Small intestine (tissue), 7 donors: Measurements from ENCODE around the gene SART1. TPM values are rescaled to one million over a fixed set of nuclear protein-coding genes. Genes with fewer than 3 reads are reported as not detected.

ENCODE experiments used
- DNase-seq, 2 donors: peaks; one replicate each; pipeline versions ENCODE4 v3.0.0 to v3.0.0-alpha.2; 2013
- FAIRE-seq: peaks from 2 replicates; lab custom pipeline; 2012; peaks lifted over from hg19 to GRCh38; lab: Jason Lieb, UNC
- H3K27ac ChIP-seq, 3 donors: one replicate each; pipeline ENCODE4 v1.5.1; 2013; ENCODE audit warnings: low read length in 2 of 3, mild to moderate bottlenecking in 2 of 3, control low read depth in 1 of 3, inconsistent platforms in 1 of 3, low read depth in 1 of 3, moderate library complexity in 1 of 3
- H3K27me3 ChIP-seq, 3 donors: one replicate each; pipeline ENCODE4 v1.6.1; 2013; ENCODE audit warnings: low read length in 3 of 3, inconsistent platforms in 1 of 3; ENCODE audit not compliant: control insufficient read depth in 3 of 3, insufficient read depth in 3 of 3
- H3K36me3 ChIP-seq, 3 donors: one replicate each; pipeline ENCODE4 v1.6.1; 2013; ENCODE audit warnings: low read length in 3 of 3, inconsistent platforms in 1 of 3, low read depth in 1 of 3, mild to moderate bottlenecking in 1 of 3, moderate library complexity in 1 of 3; ENCODE audit not compliant: control insufficient read depth in 3 of 3, insufficient read depth in 2 of 3
- H3K4me1 ChIP-seq, 3 donors: one replicate each; pipeline ENCODE4 v1.6.1; 2013; ENCODE audit warnings: low read length in 2 of 3, inconsistent platforms in 1 of 3, low read depth in 1 of 3, mild to moderate bottlenecking in 1 of 3, moderate library complexity in 1 of 3; ENCODE audit not compliant: control insufficient read depth in 3 of 3, insufficient read depth in 2 of 3
- H3K4me3 ChIP-seq, 3 donors: one replicate each; pipeline ENCODE4 v1.5.1; 2013; ENCODE audit warnings: low read length in 3 of 3, control low read depth in 1 of 3, inconsistent platforms in 1 of 3, low read depth in 1 of 3, mild to moderate bottlenecking in 1 of 3, moderate library complexity in 1 of 3
- H3K9me3 ChIP-seq, 2 donors: one replicate each; pipeline ENCODE4 v1.6.1; 2013; ENCODE audit warnings: low read depth in 1 of 2, low read length in 1 of 2; ENCODE audit not compliant: control insufficient read depth in 2 of 2, insufficient read depth in 1 of 2
- WGBS, 3 donors: extraction: QIAGEN DNeasy Blood & Tissue Kit; methylation state at CpG; one replicate each; pipeline ENCODE4 v1.1.7; 2013; 5-methylcytosine and 5-hydroxymethylcytosine counted together
- polyA plus RNA-seq, 4 donors: library from polyadenylated mRNA; stranded (reverse) in 3 of 4; unstranded in 1 of 4; fragments of 200-250 nt in 3 of 4; fragments of 120-200 nt in 1 of 4; gene quantifications; one replicate each; pipeline versions ENCODE4 v1.2.1 to v1.2.3, GENCODE V29; 2013
- donor health status: healthy with polysubstance abuse.
- donor health status: control.
- donor health status: control.
- donor health status: Bipolar disorder and iron deficiency.
- donor health status: healthy.

SART1 gene
- polyA plus RNA-seq, 4 donors, result 39.3 to 95.9 (median 52.9) TPM

GRCh38 chr11:65925397-65925796 lies 36.1 kb upstream of the SART1 start:
- no peak overlapping the region for H3K4me3 ChIP-seq
- DNase-seq, result no peak
- FAIRE-seq, result no peak
- H3K27ac ChIP-seq, result no peak overlapping the region
- H3K27me3 ChIP-seq, result no peaks in the 10 kb centered on the region
- H3K9me3 ChIP-seq, result no peaks in the 10 kb centered on the region
- peaks cover 0 to 32% (median 3%) of the 10 kb centered on the region in 3 donors for H3K36me3 ChIP-seq
- WGBS, 3 donors, result 45 to 75% (median 64%) methylated on average over 2 of the region's 2 CpGs
- peaks cover 0 to 6% (median 4%) of the 10 kb centered on the region in 3 donors for H3K4me1 ChIP-seq

GRCh38 chr11:65927904-65928397 lies 33.6 kb upstream of the SART1 start:
- no peaks in the 10 kb centered on the region for H3K4me1 ChIP-seq
- FAIRE-seq (no peak), DNase-seq (peak in 1 of 2 donors; percentile 71)
- H3K4me3 ChIP-seq, result no peak overlapping the region
- peak overlapping the region in 2 of 3 donors; percentile 69 to 83 for H3K27ac ChIP-seq
- H3K9me3 ChIP-seq, result peaks cover 0 to 4% of the 10 kb centered on the region in 2 donors
- peaks cover 0 to 12% (median 0%) of the 10 kb centered on the region in 3 donors for H3K27me3 ChIP-seq
- peaks cover 0 to 10% (median 0%) of the 10 kb centered on the region in 3 donors for H3K36me3 ChIP-seq
- WGBS, 3 donors, result 22 to 35% (median 23%) methylated on average over 9 of the region's 9 CpGs

GRCh38 chr11:65928667-65929066 lies 32.9 kb upstream of the SART1 start:
- Histone ChIP-seq H3K4me1 (no peaks in the 10 kb centered on the region), H3K27me3 (peaks cover 0 to 17% (median 0%) of the 10 kb centered on the region in 3 donors), H3K36me3 (peaks cover 0 to 6% (median 0%) of the 10 kb centered on the region in 3 donors), H3K4me3 (no peak overlapping the region), H3K27ac (peak overlapping the region in 2 of 3 donors; percentile 41 to 59), H3K9me3 (peaks cover 0 to 4% of the 10 kb centered on the region in 2 donors)
- no peak for FAIRE-seq
- WGBS, 3 donors, result 61 to 74% (median 71%) methylated on average over 6 of the region's 6 CpGs
- no peak for DNase-seq

- Histone ChIP-seq H3K4me1 (no peaks in the 10 kb centered on the region), H3K9me3 (peaks cover 0 to 4% of the 10 kb centered on the region in 2 donors), H3K27me3 (peaks cover 0 to 17% (median 0%) of the 10 kb centered on the region in 3 donors), H3K27ac (no peak overlapping the region), H3K4me3 (no peak overlapping the region), H3K36me3 (no peaks in the 10 kb centered on the region)
- 51 to 63% (median 57%) methylated on average over 13 of the region's 13 CpGs for WGBS, 3 donors
- no peak for FAIRE-seq
- DNase-seq, result no peak
These were observed 29.6 kb upstream of the SART1 start for GRCh38 chr11:65931773-65932557.

- Histone ChIP-seq H3K9me3 (peaks cover 0 to 4% of the 10 kb centered on the region in 2 donors), H3K27ac (no peak overlapping the region), H3K36me3 (no peaks in the 10 kb centered on the region), H3K4me3 (no peak overlapping the region), H3K27me3 (peaks cover 0 to 17% (median 0%) of the 10 kb centered on the region in 3 donors), H3K4me1 (no peaks in the 10 kb centered on the region)
- FAIRE-seq (no peak), DNase-seq (no peak)
- WGBS, 3 donors, result 25 to 43% (median 40%) methylated on average over 9 of the region's 9 CpGs
These were observed 29.0 kb upstream of the SART1 start for GRCh38 chr11:65932558-65932919.

GRCh38 chr11:65934014-65934413 lies 27.5 kb upstream of the SART1 start:
- Histone ChIP-seq H3K4me3 (no peak overlapping the region), H3K9me3 (peaks cover 0 to 4% of the 10 kb centered on the region in 2 donors), H3K36me3 (no peaks in the 10 kb centered on the region), H3K27me3 (peaks cover 0 to 17% (median 0%) of the 10 kb centered on the region in 3 donors), H3K27ac (no peak overlapping the region), H3K4me1 (no peaks in the 10 kb centered on the region)
- FAIRE-seq (no peak), DNase-seq (no peak)
- whole genome bisulfite sequencing, 3 donors, result 60 to 81% (median 78%) methylated on average over 3 to 4 of the region's 4 CpGs

GRCh38 chr11:65937766-65938165 lies 23.8 kb upstream of the SART1 start:
- Histone ChIP-seq H3K4me3 (no peak overlapping the region), H3K27ac (no peak overlapping the region), H3K36me3 (no peaks in the 10 kb centered on the region), H3K4me1 (no peaks in the 10 kb centered on the region), H3K9me3 (peaks cover 0 to under 1% of the 10 kb centered on the region in 2 donors), H3K27me3 (peaks cover 0 to 14% (median 0%) of the 10 kb centered on the region in 3 donors)
- WGBS, 3 donors, result 47 to 65% (median 53%) methylated on average over 4 of the region's 4 CpGs
- no peak for DNase-seq
- FAIRE-seq, result no peak

GRCh38 chr11:65941720-65942310 lies 19.7 kb upstream of the SART1 start:
- no peaks in the 10 kb centered on the region for H3K36me3 ChIP-seq
- DNase-seq, result no peak
- no peak for FAIRE-seq
- H3K9me3 ChIP-seq, result no peaks in the 10 kb centered on the region
- no peaks in the 10 kb centered on the region for H3K4me1 ChIP-seq
- WGBS, 3 donors, result 60 to 74% (median 68%) methylated on average over 9 of the region's 9 CpGs
- H3K4me3 ChIP-seq, result no peak overlapping the region
- H3K27me3 ChIP-seq, result peaks cover 0 to 7% (median 0%) of the 10 kb centered on the region in 3 donors
- H3K27ac ChIP-seq, result no peak overlapping the region
